ENCODE measurements around the gene ZNF341. TPM values are rescaled to one million over a fixed set of nuclear protein-coding genes. Genes with fewer than 3 reads are reported as not detected.
"Not testable (repeated sequence)": the region's sequence is repeated elsewhere in the genome, so short reads cannot be mapped to it uniquely, and the experiment has no call there.

The ZNF341 gene
- total RNA-seq, 2 experiments from 2014 or later = 6.5 to 7.4 TPM

- peaks cover 22% of the 10 kb centered on the region for H3K4me1 Mint-ChIP-seq
- ATAC-seq (no peak), DNase-seq (no peak)
- H3K36me3 Mint-ChIP-seq = no peaks in the 10 kb centered on the region
- no peaks in the 10 kb centered on the region for H3K27me3 Mint-ChIP-seq
- H3K9me3 Mint-ChIP-seq (ENCODE audit: low read depth) = no peaks in the 10 kb centered on the region
- CTCF ChIA-PET = interaction anchor here (1.0 kb wide), 1 partner anchor 38 kb away, joined by 3 read pairs; the partner anchor contains the start of gene ZNF341
- H3K4me3 Mint-ChIP-seq = no peak overlapping the region
- H3K27ac Mint-ChIP-seq = no peak overlapping the region
These were observed 37.8 kb upstream of the ZNF341 start for GRCh38 chr20:33693741-33694638.

- Mint-ChIP-seq H3K36me3 (no peaks in the 10 kb centered on the region), H3K9me3 (ENCODE audit: low read depth) (no peaks in the 10 kb centered on the region), H3K27me3 (no peaks in the 10 kb centered on the region), H3K27ac (no peak overlapping the region), H3K4me3 (no peak overlapping the region), H3K4me1 (peaks cover 16% of the 10 kb centered on the region)
- DNase-seq (no peak), ATAC-seq (no peak)
- CTCF ChIA-PET = interaction anchor here (0.7 to 1.0 kb wide), 2 partner anchors 25 to 37 kb away, joined by 3 to 4 read pairs; partner anchors contain the start of gene ZNF341
These were observed 37.2 kb upstream of the ZNF341 start for GRCh38 chr20:33694639-33695012.

- Mint-ChIP-seq H3K36me3 (no peaks in the 10 kb centered on the region), H3K9me3 (ENCODE audit: low read depth) (no peaks in the 10 kb centered on the region), H3K27me3 (no peaks in the 10 kb centered on the region), H3K4me3 (no peak overlapping the region), H3K4me1 (peaks cover 2% of the 10 kb centered on the region), H3K27ac (no peak overlapping the region)
- no peak for ATAC-seq
- no peak for DNase-seq
- CTCF ChIA-PET = interaction anchor here (0.7 kb wide), 1 partner anchor 30 kb away, joined by 3 read pairs; the partner anchor contains the start of gene ACTL10
These were observed 35.3 kb upstream of the ZNF341 start for GRCh38 chr20:33696448-33696847.

GRCh38 chr20:33697129-33697528, 34.7 kb upstream of the ZNF341 start:
- no peaks in the 10 kb centered on the region for H3K27me3 Mint-ChIP-seq
- no peak overlapping the region for H3K4me3 Mint-ChIP-seq
- H3K27ac Mint-ChIP-seq = no peak overlapping the region
- CTCF ChIA-PET = interaction anchor here (0.7 kb wide), 1 partner anchor 31 kb away, joined by 3 read pairs; the partner anchor contains the start of gene ACTL10
- H3K36me3 Mint-ChIP-seq = peaks cover 2% of the 10 kb centered on the region
- no peaks in the 10 kb centered on the region for H3K9me3 Mint-ChIP-seq (ENCODE audit: low read depth)
- DNase-seq (no peak), ATAC-seq (no peak)
- no peaks in the 10 kb centered on the region for H3K4me1 Mint-ChIP-seq

GRCh38 chr20:33698966-33699365, 32.8 kb upstream of the ZNF341 start:
- H3K9me3 Mint-ChIP-seq (ENCODE audit: low read depth); H3K27ac Mint-ChIP-seq; CTCF ChIA-PET; H3K4me1 Mint-ChIP-seq; H3K4me3 Mint-ChIP-seq; DNase-seq; H3K27me3 Mint-ChIP-seq; H3K36me3 Mint-ChIP-seq; ATAC-seq: not testable (repeated sequence)

GRCh38 chr20:33700696-33701441, 30.9 kb upstream of the ZNF341 start:
- H3K27me3 Mint-ChIP-seq; ATAC-seq; CTCF ChIA-PET; H3K27ac Mint-ChIP-seq; DNase-seq; H3K9me3 Mint-ChIP-seq (ENCODE audit: low read depth); H3K4me1 Mint-ChIP-seq; H3K4me3 Mint-ChIP-seq; H3K36me3 Mint-ChIP-seq: not testable (repeated sequence)

GRCh38 chr20:33701629-33702450, 30.0 kb upstream of the ZNF341 start:
- CTCF ChIA-PET = no interaction called here
- DNase-seq (no peak), ATAC-seq (no peak)
- H3K9me3 Mint-ChIP-seq (ENCODE audit: low read depth) = no peaks in the 10 kb centered on the region
- H3K4me3 Mint-ChIP-seq = no peak overlapping the region
- H3K4me1 Mint-ChIP-seq = no peaks in the 10 kb centered on the region
- no peak overlapping the region for H3K27ac Mint-ChIP-seq
- H3K27me3 Mint-ChIP-seq = no peaks in the 10 kb centered on the region
- H3K36me3 Mint-ChIP-seq = peaks cover 2% of the 10 kb centered on the region

GRCh38 chr20:33702861-33703260, 28.9 kb upstream of the ZNF341 start:
- Mint-ChIP-seq H3K36me3 (peaks cover 8% of the 10 kb centered on the region), H3K9me3 (ENCODE audit: low read depth) (no peaks in the 10 kb centered on the region), H3K27ac (no peak overlapping the region), H3K27me3 (no peaks in the 10 kb centered on the region), H3K4me3 (no peak overlapping the region), H3K4me1 (no peaks in the 10 kb centered on the region)
- CTCF ChIA-PET = no interaction called here
- ATAC-seq = no peak
- DNase-seq = no peak

GRCh38 chr20:33703498-33704137, 28.2 kb upstream of the ZNF341 start:
- Mint-ChIP-seq H3K27me3 (no peaks in the 10 kb centered on the region), H3K4me3 (no peak overlapping the region), H3K27ac (no peak overlapping the region), H3K36me3 (peaks cover 8% of the 10 kb centered on the region), H3K4me1 (no peaks in the 10 kb centered on the region), H3K9me3 (ENCODE audit: low read depth) (no peaks in the 10 kb centered on the region)
- DNase-seq (no peak), ATAC-seq (no peak)
- CTCF ChIA-PET = interaction anchor here (0.7 to 1.6 kb wide), 3 partner anchors 24 to 35 kb away, joined by 3 to 5 read pairs (median 3); partner anchors contain the start of gene ZNF341

- no peaks in the 10 kb centered on the region for H3K9me3 Mint-ChIP-seq (ENCODE audit: low read depth)
- no peak for ATAC-seq
These were observed 27.4 kb upstream of the ZNF341 start for GRCh38 chr20:33704197-33704924.

GRCh38 chr20:33707668-33708067, 24.1 kb upstream of the ZNF341 start:
- no peak for ATAC-seq
- H3K27me3 Mint-ChIP-seq = no peaks in the 10 kb centered on the region
- H3K27ac Mint-ChIP-seq = no peak overlapping the region
- CTCF ChIA-PET = no interaction called here
- peaks cover 10% of the 10 kb centered on the region for H3K4me1 Mint-ChIP-seq
- no peaks in the 10 kb centered on the region for H3K9me3 Mint-ChIP-seq (ENCODE audit: low read depth)
- DNase-seq = no peak
- peaks cover 17% of the 10 kb centered on the region for H3K36me3 Mint-ChIP-seq
- no peak overlapping the region for H3K4me3 Mint-ChIP-seq

More at GRCh38 chr20:33704197-33704924, 27.4 kb upstream of the ZNF341 start:
- Mint-ChIP-seq H3K4me1 (peaks cover under 1% of the 10 kb centered on the region), H3K27me3 (no peaks in the 10 kb centered on the region), H3K36me3 (peaks cover 9% of the 10 kb centered on the region), H3K27ac (no peak overlapping the region), H3K4me3 (no peak overlapping the region)
- DNase-seq = no peak
- CTCF ChIA-PET = interaction anchor here (0.7 to 1.6 kb wide), 3 partner anchors 24 to 36 kb away, joined by 3 to 5 read pairs (median 3); partner anchors contain the start of gene ZNF341

- H3K4me1 Mint-ChIP-seq = peaks cover 10% of the 10 kb centered on the region
- DNase-seq = no peak
- no peaks in the 10 kb centered on the region for H3K9me3 Mint-ChIP-seq (ENCODE audit: low read depth)
- peak; percentile 16 for ATAC-seq
- no peak overlapping the region for H3K4me3 Mint-ChIP-seq
- peak overlapping the region; percentile 62 for H3K27ac Mint-ChIP-seq
- H3K27me3 Mint-ChIP-seq = no peaks in the 10 kb centered on the region
- CTCF ChIA-PET = no interaction called here
- peaks cover 26% of the 10 kb centered on the region for H3K36me3 Mint-ChIP-seq
These were observed 22.4 kb upstream of the ZNF341 start for GRCh38 chr20:33709398-33709797.
